SU-DHL-6 (cell line): ENCODE data around the gene GRAMD2B.

ENCODE experiments used
- H2AFZ ChIP-seq: fragments of 200-600 bp; sonication (generic); 2 replicates; pipeline ENCODE4 v1.6.1; 2014; ENCODE audit warnings: low read depth, mild to moderate bottlenecking, moderate library complexity, mixed read lengths, antibody characterized with exemption, low read length; ENCODE audit not compliant: severe bottlenecking
- H3F3A ChIP-seq: fragments of 200-600 bp; shearing (Covaris generic); 2 replicates; pipeline ENCODE4 v1.6.0; 2016; ENCODE audit warnings: antibody characterized with exemption, mild to moderate bottlenecking; ENCODE audit not compliant: insufficient read depth
- H3K27ac ChIP-seq: fragments of 200-600 bp; sonication (generic); 2 replicates; pipeline ENCODE4 v1.5.1; 2016; ENCODE audit warnings: low read depth, mild to moderate bottlenecking, low read length, moderate library complexity, mixed read lengths
- H3K27me3 ChIP-seq: fragments of 200-600 bp; sonication (generic), shearing (Covaris generic); 2 replicates; pipeline ENCODE4 v1.6.0; 2014; ENCODE audit warnings: mild to moderate bottlenecking, low read length
- H3K36me3 ChIP-seq: fragments of 200-600 bp; sonication (generic); 2 replicates; pipeline ENCODE4 v1.6.1; 2014; ENCODE audit warnings: mild to moderate bottlenecking, low read length, mixed read lengths
- H3K4me2 ChIP-seq: fragments of 300-600, 200-600 bp; shearing (Covaris generic), sonication (generic); 2 replicates; pipeline ENCODE4 v1.6.0; 2014; ENCODE audit warnings: low read length, low read depth, mild to moderate bottlenecking; ENCODE audit not compliant: poor library complexity, severe bottlenecking
- H3K4me3 ChIP-seq: fragments of 200-600 bp; sonication (generic); 2 replicates; pipeline ENCODE4 v1.5.1; 2014; ENCODE audit warnings: antibody characterized with exemption, low read length, mild to moderate bottlenecking, mixed read lengths; ENCODE audit not compliant: insufficient read depth, poor library complexity, severe bottlenecking
- H3K79me2 ChIP-seq: fragments of 200-600 bp; sonication (generic); 2 replicates; pipeline ENCODE4 v1.6.1; 2014; ENCODE audit warnings: mild to moderate bottlenecking, low read length, moderate library complexity; ENCODE audit not compliant: insufficient read depth
- H3K9ac ChIP-seq: fragments of 200-600 bp; sonication (generic); 2 replicates; pipeline ENCODE4 v1.7.0; 2014; ENCODE audit warnings: mild to moderate bottlenecking, low read length
- H3K9me2 ChIP-seq: fragments of 200-600 bp; sonication (generic); replicated peaks from 2 replicates; pipeline ENCODE4 v1.6.1; 2014; ENCODE audit warnings: low read length; ENCODE audit not compliant: insufficient read depth
- H3K9me3 ChIP-seq: fragments of 200-600 bp; sonication (generic); 2 replicates; pipeline ENCODE4 v1.6.1; 2014; ENCODE audit warnings: low read length, mixed read lengths; ENCODE audit not compliant: insufficient read depth
- H4K20me1 ChIP-seq: fragments of 200-600 bp; sonication (generic); 2 replicates; pipeline ENCODE4 v1.6.1; 2014; ENCODE audit warnings: low read depth, mild to moderate bottlenecking, antibody characterized with exemption, low read length, moderate library complexity, mixed read lengths
- EZH2phosphoT487 ChIP-seq: fragments of 200-600 bp; sonication (generic), shearing (Covaris generic); conservative IDR thresholded peaks from 2 replicates; pipeline ENCODE4 v1.6.1; 2018; ENCODE audit warnings: mild to moderate bottlenecking, antibody characterized with exemption, low read length, moderate library complexity, mixed read lengths
- TF ChIP-seq, protein P1 (sequence below): fragments of 200-600 bp; sonication (generic); IDR thresholded peaks from one replicate; pipeline ENCODE4 v1.5.1; 2017; ENCODE audit warnings: antibody characterized with exemption, mild to moderate bottlenecking, low read length, moderate library complexity; ENCODE audit not compliant: insufficient read depth, poor library complexity, severe bottlenecking

GRAMD2B gene

GRCh38 chr5:126481243-126481642, 58.0 kb downstream of the GRAMD2B start:
- Histone ChIP-seq H2AFZ (no peak overlapping the region), H3K9ac (no peak overlapping the region), H3K27ac (no peak overlapping the region)

GRCh38 chr5:126482591-126482990, 59.4 kb downstream of the GRAMD2B start:
- TF ChIP-seq, protein P1, sequence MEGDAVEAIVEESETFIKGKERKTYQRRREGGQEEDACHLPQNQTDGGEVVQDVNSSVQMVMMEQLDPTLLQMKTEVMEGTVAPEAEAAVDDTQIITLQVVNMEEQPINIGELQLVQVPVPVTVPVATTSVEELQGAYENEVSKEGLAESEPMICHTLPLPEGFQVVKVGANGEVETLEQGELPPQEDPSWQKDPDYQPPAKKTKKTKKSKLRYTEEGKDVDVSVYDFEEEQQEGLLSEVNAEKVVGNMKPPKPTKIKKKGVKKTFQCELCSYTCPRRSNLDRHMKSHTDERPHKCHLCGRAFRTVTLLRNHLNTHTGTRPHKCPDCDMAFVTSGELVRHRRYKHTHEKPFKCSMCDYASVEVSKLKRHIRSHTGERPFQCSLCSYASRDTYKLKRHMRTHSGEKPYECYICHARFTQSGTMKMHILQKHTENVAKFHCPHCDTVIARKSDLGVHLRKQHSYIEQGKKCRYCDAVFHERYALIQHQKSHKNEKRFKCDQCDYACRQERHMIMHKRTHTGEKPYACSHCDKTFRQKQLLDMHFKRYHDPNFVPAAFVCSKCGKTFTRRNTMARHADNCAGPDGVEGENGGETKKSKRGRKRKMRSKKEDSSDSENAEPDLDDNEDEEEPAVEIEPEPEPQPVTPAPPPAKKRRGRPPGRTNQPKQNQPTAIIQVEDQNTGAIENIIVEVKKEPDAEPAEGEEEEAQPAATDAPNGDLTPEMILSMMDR, result no peak
- TF ChIP-seq EZH2phosphoT487, result no peak
- H3K9me3 ChIP-seq, result no peaks in the 10 kb centered on the region
- no peaks in the 10 kb centered on the region for H4K20me1 ChIP-seq
- no peak overlapping the region for H3K9ac ChIP-seq
- H3K79me2 ChIP-seq, result no peaks in the 10 kb centered on the region
- no peak overlapping the region for H2AFZ ChIP-seq
- H3K36me3 ChIP-seq, result no peaks in the 10 kb centered on the region
- H3K27ac ChIP-seq, result no peak overlapping the region
- no peaks in the 10 kb centered on the region for H3K27me3 ChIP-seq
- no peak overlapping the region for H3K4me3 ChIP-seq
- H3K4me2 ChIP-seq, result no peak overlapping the region
- no peaks in the 10 kb centered on the region for H3K9me2 ChIP-seq
- no peaks in the 10 kb centered on the region for H3F3A ChIP-seq

More at GRCh38 chr5:126481243-126481642, 58.0 kb downstream of the GRAMD2B start:
- Histone ChIP-seq H3K36me3 (no peaks in the 10 kb centered on the region), H3F3A (no peaks in the 10 kb centered on the region), H3K9me3 (no peaks in the 10 kb centered on the region), H3K27me3 (no peaks in the 10 kb centered on the region), H3K9me2 (no peaks in the 10 kb centered on the region), H4K20me1 (no peaks in the 10 kb centered on the region), H3K79me2 (no peaks in the 10 kb centered on the region), H3K4me3 (no peak overlapping the region), H3K4me2 (no peak overlapping the region)
- TF ChIP-seq EZH2phosphoT487, result no peak
- TF ChIP-seq, protein P1, result no peak

DNA sequence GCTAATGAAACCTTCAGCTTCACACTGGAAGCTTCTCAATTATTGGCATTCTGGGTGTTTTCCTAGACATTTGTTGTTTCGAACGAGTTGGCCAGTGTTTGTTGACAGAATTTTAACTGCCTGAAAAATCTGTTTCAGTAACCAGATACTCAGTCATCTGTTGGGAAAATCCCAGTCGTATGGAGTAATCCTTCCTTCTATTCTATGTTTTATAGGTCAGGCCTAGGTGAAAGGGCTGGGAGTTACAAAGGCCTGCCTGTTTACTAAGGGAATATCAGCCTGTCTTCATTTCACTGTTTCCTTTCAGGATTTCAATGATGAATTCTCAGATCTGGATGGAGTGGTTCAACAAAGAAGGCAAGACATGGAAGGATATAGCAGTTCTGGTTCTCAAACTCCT, 59.9 kb downstream of the GRAMD2B start:
- Histone ChIP-seq H3F3A (no peaks in the 10 kb centered on the region), H3K36me3 (no peaks in the 10 kb centered on the region), H3K27ac (no peak overlapping the region)

More for the DNA sequence above, 59.9 kb downstream of the GRAMD2B start:
- H4K20me1 ChIP-seq, result no peaks in the 10 kb centered on the region
- no peak overlapping the region for H3K4me2 ChIP-seq
- H2AFZ ChIP-seq, result no peak overlapping the region
- H3K9me2 ChIP-seq, result no peaks in the 10 kb centered on the region
- H3K9ac ChIP-seq, result no peak overlapping the region
- no peak overlapping the region for H3K4me3 ChIP-seq
- H3K79me2 ChIP-seq, result no peaks in the 10 kb centered on the region
- TF ChIP-seq, protein P1, result no peak
- no peak for TF ChIP-seq EZH2phosphoT487
- H3K27me3 ChIP-seq, result no peaks in the 10 kb centered on the region
- H3K9me3 ChIP-seq, result no peaks in the 10 kb centered on the region
